IPS-18c (cell line): ENCODE data around the gene ZEB2.
"Not testable (repeated sequence)": the region's sequence is repeated elsewhere in the genome, so short reads cannot be mapped to it uniquely, and the experiment has no call there.

ENCODE experiments used
- H3K4me3 ChIP-seq: 2 replicates; pipeline ENCODE4 v1.7.0; 2013; ENCODE audit warnings: low read depth, mild to moderate bottlenecking, low read length, moderate library complexity; ENCODE audit not compliant: insufficient read depth
- H3K9me3 ChIP-seq: one replicate; pipeline ENCODE4 v1.6.1; 2013; ENCODE audit warnings: mild to moderate bottlenecking, low read length, moderate library complexity; ENCODE audit not compliant: control insufficient read depth, insufficient read depth

The ZEB2 gene

DNA sequence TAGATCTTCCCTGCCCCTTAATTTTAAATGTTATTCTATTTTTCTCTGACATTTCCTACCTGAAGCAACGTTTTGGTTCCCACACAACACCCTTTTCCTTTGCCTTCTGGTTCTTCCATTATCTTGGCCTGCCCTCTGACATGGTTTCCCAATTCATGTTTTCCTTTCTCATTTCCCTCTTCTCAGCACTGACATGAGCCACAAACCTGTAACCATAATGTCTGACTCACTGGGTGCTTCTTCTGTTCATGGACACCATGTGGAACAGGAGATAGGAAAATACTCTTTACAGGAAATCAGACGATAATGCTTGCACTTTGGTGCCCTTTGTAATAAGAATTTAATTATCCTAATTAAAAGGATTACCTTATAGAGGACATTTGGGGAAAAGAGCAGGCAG lies 142.0 kb downstream of the ZEB2 start:
- no peak overlapping the region for H3K4me3 ChIP-seq
- H3K9me3 ChIP-seq: no peaks in the 10 kb centered on the region

DNA sequence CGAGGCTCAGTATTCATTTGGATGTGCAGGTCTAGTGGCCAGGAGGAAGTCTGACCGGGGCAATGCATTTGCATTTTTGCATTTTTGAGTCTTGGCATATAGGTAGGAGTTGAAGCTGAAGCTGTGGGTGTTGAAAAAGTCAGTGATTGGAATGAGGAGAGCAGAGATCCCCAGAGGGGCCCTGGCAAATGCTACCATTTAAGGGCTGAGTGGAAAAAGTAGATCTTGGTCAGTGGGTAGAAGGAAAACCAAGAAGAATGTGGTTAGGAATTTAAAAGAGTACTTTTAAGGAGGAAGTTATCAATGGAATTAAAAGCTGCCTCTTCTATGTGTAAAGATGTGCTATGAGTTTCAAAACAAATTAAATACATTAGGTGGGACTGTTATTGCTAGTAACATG lies 143.0 kb downstream of the ZEB2 start:
- H3K9me3 ChIP-seq: no peaks in the 10 kb centered on the region
- H3K4me3 ChIP-seq: no peak overlapping the region

DNA sequence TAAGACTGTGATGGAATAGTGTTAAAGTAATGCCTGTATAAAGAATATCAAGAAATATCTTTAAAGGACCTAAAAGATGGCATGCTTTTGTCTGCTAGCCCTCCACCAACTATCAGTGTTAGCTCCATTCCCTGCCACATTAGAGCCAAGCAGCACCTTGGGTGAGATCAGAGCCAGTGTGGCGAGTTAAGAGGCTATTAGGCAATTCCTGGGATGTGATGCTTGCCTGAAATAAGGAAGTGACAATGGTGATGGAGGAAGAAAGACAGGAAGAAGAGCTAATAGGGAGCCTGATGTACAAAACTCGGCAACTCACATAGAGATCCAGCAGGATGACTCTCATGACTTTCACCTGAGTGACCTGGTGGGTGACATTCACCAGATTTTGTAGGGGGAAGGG lies 143.5 kb downstream of the ZEB2 start:
- H3K9me3 ChIP-seq: no peaks in the 10 kb centered on the region
- H3K4me3 ChIP-seq: no peak overlapping the region

DNA sequence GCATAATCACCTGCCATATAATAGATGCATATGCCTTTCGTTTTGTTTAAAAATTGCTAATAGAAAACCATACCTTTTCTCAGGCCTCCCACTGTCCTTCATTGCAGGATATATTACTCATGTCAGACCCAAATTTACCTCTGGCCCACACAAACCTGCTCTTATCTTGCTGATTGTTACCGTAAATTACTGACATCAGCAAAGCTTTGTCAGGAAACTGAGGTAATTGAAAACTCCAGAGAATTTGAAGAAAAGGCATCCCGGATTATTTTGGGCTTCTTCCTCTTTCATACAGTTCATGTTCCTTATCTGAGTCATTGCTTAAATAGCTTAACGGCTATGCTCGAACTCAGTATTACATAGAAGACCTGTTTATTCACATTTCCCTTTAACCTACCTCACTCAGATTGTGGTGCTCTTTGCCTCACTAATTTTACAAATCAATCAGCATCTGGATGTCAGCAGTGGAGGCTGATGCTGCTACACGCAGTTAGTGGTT lies 145.7 kb downstream of the ZEB2 start:
- H3K9me3 ChIP-seq: no peaks in the 10 kb centered on the region
- no peak overlapping the region for H3K4me3 ChIP-seq

DNA sequence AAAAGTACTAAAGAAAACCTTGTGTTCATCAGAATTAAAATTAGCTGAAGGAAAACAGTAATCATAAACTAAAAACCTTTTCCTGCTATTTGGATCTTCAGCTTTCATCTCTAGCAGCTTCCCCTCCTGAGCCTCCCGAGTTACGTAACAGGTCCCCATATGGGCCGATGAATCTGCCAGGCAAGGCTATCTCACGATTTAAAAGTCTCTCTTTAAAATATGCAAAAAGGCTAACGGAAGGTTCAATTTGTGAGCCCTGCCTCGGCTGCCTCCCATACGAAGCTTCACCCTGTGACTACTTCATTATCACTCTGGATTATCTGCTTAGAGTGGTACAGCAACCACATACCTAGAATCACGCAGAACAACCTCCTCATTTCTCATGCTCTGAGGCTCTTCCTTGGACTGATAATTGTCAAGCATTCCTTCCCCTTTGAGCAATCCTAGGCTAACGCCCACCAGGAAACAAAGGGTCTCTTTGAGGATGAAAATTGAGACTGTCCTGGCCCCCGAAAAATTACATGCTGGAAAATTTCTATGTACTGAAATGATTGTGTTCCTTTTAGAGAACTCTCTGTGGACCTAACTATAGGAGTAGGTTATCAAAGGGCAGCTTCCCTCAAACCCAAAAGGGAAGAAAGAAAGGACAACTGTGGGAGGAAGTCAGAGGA lies 147.4 kb downstream of the ZEB2 start:
- no peaks in the 10 kb centered on the region for H3K9me3 ChIP-seq
- no peak overlapping the region for H3K4me3 ChIP-seq

DNA sequence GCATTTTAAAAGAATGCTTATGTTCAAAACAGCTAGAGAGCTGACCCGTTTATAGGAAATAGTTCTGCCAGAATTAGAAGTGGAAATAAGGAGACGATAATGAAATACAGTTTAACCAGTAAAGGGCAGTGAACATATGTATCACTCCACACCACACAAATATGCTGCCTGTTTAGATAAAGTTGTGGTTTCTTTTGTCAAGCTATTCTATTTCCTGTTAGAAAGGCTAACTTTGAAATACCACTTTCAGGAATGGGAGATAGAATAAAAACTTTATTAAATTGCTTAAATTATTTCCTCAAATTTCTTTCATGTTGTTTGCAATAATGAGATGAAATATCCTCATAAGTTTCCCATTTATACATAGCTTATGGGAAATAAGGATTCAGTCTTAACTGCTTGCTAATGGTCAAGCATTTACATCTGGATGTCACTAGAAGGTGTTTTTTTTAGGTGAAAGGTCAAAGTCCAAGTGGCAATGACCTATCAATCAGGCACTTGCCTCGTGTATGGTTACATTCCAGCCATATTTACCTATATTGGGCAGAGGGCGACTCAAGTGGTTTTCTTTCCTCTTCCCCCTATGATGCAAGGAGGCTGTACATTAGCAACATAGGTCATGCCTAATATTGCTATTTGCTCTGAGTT lies 148.9 kb downstream of the ZEB2 start:
- Histone ChIP-seq H3K4me3 (no peak overlapping the region), H3K9me3 (no peaks in the 10 kb centered on the region)

DNA sequence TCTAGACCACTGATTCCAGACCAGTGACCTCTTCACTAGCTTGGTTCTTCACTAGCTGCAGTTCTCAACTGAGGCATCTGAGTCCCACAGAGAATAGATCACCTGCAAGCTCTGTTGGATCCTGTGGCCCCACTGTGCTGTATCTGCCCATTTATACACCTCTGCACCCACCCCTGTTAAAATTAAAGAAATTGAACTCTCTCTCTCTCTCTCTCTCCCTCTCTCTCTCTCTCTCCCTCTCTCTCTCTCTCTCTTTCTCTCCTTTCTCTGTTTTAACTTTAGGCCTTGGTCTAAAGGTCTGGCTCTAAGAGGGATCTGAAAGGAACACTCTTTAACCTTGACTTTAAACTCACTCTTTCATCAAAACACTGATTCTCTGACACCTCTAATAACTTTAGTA lies 150.5 kb downstream of the ZEB2 start:
- Histone ChIP-seq H3K4me3 (no peak overlapping the region), H3K9me3 (no peaks in the 10 kb centered on the region)

DNA sequence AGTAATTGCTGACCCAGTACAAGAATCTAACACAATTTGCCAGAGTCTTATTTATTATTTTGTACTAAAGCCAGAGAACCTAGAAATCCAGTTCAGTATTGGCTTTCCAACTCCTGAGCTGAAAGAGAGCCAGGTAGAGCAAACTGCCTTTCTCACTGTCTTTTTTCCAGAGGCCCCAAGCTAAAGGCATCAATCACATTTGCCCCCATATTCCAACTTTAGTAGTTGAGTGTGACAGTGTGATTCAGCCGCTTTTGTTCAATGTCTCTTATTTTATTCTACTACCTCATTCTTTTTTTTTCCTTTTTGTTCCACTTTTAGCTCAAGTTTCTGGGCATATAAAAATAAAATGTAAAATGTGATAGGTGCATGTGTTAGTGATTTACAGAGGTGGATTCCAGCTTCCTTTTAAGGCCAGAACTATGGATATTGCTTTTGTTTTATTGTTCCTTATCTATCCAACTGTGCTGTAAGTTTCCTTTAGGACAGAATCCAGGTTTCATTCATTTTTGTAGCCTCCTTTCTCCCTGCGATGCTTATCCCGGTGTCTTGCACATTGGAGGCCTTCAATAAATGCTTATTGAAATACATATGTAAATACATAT lies 153.0 kb downstream of the ZEB2 start:
- H3K9me3 ChIP-seq: no peaks in the 10 kb centered on the region
- no peak overlapping the region for H3K4me3 ChIP-seq

DNA sequence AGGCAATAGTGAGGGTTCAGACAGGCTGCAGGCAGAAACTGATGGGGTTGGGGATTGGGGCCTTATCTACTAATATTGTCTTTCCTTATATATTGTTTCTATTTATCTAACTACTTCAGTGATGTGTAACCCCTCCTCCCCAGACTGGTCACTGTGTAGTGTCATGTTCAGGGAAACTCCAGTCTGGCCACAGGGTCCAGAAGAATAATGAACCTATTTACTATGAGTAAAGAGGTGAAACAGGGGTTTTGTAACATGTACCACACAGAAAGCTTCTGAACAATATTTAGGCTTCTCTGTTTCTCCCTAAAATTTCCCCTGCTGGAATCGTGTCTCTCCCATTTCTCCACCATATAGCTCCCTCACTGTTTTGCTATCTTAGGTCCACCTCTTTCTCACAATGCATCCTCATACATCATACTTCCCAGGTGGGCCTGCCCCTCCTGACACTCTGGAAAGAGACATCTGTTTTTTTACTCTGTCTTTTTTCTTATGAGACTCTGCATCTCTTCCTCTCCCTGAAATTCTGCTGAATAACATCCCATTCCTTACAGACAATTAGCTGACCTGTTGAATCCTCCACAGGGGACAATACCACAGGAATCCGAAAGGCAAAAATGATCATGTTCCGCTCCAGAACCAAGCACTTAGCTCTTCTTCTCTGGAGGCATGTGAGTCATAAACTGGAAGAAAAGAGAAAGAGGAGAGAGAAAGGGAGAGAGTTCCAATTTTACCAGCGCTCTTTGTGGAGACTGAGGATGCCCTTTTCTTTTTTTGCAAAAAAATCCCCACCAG lies 154.8 kb downstream of the ZEB2 start:
- Histone ChIP-seq H3K9me3 (no peaks in the 10 kb centered on the region), H3K4me3 (no peak overlapping the region)

DNA sequence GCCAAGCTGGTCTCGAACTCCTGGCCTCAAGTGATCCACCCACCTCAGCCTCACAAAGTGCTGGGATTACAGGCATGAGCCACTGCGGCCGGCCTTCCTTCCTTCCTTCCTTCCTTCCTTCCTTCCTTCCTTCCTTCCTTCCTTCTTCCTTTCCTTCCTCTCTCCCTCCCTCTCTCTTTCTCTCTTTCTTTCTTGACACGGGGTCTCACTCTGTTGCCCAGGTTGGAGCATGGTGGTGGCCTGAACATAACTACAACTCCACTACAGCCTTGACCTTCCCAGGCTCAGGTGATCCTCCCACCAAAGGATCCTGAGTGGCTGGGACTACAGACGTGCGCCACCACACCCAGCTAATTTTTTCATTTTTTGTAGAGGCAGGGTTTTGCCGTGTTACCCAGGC lies 155.7 kb downstream of the ZEB2 start:
- not testable (repeated sequence) for H3K4me3 ChIP-seq, H3K9me3 ChIP-seq

DNA sequence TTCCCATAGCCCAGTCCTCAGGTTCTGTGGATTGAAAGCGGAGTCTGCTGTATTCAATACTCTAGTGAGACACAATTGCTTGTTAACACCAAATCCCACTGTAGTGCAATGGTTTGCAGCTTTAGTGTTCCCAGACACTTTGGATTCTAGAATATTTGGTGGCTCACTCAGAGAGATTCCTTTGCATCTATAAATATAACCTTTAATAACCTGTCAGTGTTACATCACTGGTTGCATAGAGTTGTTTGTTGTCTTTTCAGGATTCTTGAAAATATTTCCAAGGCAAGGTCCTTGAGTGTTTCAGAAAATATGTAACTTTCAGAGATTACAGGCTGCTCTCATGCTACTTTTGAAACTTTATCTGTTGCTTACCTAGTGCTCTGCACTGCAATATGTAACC lies 157.5 kb downstream of the ZEB2 start:
- no peaks in the 10 kb centered on the region for H3K9me3 ChIP-seq
- no peak overlapping the region for H3K4me3 ChIP-seq

DNA sequence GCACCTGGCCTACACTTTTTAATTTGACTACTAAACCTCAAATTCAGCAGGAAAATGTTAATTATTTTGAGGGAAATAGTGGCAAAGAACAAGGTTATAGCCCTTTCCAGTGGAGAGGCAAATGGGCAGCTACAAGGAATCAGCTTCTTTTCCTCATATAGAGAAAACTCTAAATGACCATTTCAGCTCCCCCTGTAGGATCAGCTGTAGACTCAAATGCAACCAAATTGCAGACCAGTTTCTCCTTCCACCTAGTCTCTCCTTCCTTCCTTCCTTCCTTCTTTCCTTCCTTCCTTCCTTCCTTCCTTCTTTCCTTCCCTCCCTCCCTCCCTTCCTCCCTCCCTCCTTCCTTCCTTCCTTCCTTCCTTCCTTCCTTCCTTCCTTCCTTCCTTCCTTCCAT lies 158.2 kb downstream of the ZEB2 start:
- Histone ChIP-seq H3K9me3 (no peaks in the 10 kb centered on the region), H3K4me3 (no peak overlapping the region)

DNA sequence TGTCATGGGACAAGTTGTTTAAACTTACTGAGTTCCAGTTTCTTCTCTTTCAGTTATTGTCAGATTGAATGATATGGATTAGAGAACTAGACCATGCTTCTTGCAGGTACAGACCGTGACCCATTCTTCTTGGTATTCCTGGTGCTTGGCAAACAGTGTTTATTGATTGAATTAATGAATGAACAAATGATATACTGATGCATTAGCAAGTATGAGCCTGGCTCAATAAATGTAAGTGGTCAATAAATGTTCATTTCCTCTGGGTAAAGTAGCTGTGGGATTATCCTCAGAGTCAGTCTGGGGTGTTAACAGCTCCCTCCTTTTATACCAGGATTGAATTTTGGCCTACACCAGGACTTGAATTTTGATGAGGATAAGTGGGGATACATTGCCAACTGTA lies 160.2 kb downstream of the ZEB2 start:
- Histone ChIP-seq H3K4me3 (no peak overlapping the region), H3K9me3 (no peaks in the 10 kb centered on the region)

DNA sequence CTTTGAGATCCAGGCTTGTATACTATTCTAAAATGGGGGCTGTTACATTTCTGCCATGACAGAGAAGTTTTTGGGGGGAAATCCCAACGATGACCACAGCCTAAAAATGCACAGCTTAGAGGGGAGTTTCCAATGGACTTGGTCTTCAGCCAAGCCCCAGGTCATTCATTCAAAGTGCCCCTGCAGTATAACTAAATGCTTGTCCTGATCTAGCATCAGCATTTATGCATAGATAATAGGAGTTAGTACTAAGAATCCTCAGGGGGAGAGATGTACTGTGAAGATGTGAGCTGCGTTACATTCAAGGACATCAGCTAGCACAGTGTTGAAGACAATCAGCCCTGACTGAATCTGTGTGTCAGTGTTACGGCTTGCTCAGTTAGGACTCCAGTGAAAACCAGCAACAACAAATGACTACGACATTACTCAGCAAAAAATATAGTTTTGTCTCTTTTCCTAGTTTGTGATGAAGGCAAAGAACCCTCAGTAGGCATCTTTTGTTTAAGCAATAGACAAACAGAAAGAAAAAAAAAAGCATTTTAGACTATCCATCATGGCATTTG lies 160.9 kb downstream of the ZEB2 start:
- Histone ChIP-seq H3K9me3 (no peaks in the 10 kb centered on the region), H3K4me3 (no peak overlapping the region)

DNA sequence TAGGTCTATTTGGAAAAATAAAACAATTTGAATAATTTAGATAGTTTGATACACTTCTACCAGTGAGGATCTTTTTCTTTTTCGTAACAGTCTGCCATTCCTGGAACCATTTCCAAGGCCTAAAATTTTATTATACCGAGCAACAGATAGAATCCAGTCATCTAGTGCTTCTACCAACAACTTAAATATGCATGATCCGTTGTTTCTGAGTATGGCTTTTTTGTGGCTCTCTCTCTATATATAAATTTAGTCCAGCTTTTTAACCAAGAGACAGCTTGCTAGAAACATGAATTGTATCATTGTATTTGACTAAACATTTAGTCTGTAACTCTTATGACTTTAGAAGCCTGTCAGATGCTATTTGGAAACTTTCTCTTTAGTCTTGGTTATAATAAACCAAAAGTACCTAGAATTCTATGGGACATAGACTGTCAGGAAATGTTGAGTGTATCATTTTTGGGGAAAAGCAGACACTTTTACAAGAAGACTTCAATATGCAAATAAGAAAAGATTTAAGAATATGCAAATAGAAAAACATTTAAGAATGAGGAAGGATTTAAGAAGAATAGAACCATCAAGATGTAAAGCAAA lies 161.4 kb downstream of the ZEB2 start:
- Histone ChIP-seq H3K4me3 (no peak overlapping the region), H3K9me3 (no peaks in the 10 kb centered on the region)

DNA sequence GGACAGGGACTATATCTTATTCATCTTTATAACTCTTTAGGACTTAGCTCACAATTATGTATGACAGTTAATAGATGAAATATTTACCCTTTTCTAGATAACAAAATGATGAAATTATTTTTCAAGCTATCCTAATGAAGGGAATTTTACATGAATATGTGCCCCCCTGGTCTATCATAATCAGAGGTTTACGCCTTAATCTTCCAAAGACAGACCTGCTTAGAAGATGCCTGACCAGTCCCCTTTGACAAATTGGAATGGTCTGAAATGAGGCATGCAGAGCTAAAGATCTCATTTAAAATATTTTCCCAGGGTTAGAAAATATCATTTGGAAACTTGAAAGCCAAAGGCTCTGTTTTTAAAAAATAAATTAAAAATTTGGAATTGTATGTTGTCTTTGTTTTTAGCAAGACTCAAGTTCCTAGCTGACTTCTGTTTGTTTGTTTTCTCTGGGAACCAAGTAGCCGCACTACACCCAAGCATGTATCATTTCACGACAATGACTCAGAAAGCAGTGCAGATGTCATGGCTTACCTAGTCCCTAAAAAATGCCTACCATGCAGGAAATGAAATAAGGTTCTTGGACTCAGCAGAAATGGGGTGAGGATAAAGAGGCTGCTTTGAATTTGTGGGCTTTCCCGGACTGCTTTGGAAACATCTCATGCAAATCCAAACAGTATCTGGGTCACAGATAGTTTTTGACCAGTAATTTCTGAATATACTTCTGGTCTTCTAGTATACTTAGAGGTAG lies 162.1 kb downstream of the ZEB2 start:
- no peak overlapping the region for H3K4me3 ChIP-seq
- H3K9me3 ChIP-seq: no peaks in the 10 kb centered on the region

DNA sequence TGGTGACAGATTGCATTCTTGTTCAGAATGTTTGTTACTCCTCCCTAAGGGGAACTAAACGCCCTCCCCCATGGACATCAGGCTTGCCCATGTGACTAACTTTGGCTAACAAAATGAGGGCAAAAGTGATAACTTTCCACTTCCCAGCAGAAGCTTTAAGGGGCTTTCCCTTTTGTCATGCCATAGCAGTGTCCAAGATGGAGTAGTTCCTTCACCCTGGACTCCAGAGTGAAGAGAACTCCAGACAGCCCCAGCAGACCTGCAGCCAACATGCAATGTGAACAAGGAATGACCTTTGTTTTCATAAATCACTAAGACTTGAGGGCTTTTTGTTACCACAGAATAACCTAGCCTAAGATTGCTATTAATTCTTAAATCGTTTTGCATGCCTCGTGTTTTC lies 163.5 kb downstream of the ZEB2 start:
- H3K9me3 ChIP-seq: no peaks in the 10 kb centered on the region
- H3K4me3 ChIP-seq: no peak overlapping the region
